Spleen (tissue), 11 donors: ENCODE measurements around the gene SLC7A11. TPM values are rescaled to one million over a fixed set of nuclear protein-coding genes. Genes with fewer than 3 reads are reported as not detected.

ENCODE experiments used
- DNase-seq: peaks from one replicate; pipeline ENCODE4 v3.0.0-alpha.2; 2020
- H3K27ac ChIP-seq, 8 donors: fragments of 200-600 bp; sonication (generic) in 7 of 8; 1 replicate in 4 of 8; 2 replicates in 4 of 8; pipeline versions ENCODE4 v1.5.0 to v1.8.0; 2016 to 2021; ENCODE audit warnings: inconsistent platforms in 4 of 8, mild to moderate bottlenecking in 4 of 8, moderate library complexity in 1 of 8
- H3K27me3 ChIP-seq, 7 donors: fragments of 200-600 bp; sonication (generic) in 6 of 7; replicated peaks in 1 of 7; 1 replicate in 4 of 7; 2 replicates in 3 of 7; pipeline versions ENCODE4 v1.5.0 to v1.8.0; 2016 to 2021; ENCODE audit warnings: inconsistent platforms in 3 of 7, mild to moderate bottlenecking in 1 of 7
- H3K36me3 ChIP-seq, 6 donors: fragments of 200-600 bp; sonication (generic) in 5 of 6; 1 replicate in 4 of 6; 2 replicates in 2 of 6; pipeline versions ENCODE4 v1.5.0 to v1.8.0; 2016 to 2021; ENCODE audit warnings: inconsistent platforms in 2 of 6
- H3K4me1 ChIP-seq, 6 donors: fragments of 200-600 bp; sonication (generic) in 5 of 6; 1 replicate in 3 of 6; 2 replicates in 3 of 6; pipeline versions ENCODE4 v1.5.0 to v1.8.0; 2016 to 2021; ENCODE audit warnings: inconsistent platforms in 3 of 6
- H3K4me3 ChIP-seq, 8 donors: fragments of 200-600 bp; sonication (generic) in 7 of 8; 1 replicate in 4 of 8; 2 replicates in 4 of 8; pipeline versions ENCODE4 v1.5.0 to v1.8.0; 2016 to 2021; ENCODE audit warnings: inconsistent platforms in 4 of 8, mild to moderate bottlenecking in 4 of 8, moderate library complexity in 2 of 8
- H3K9me3 ChIP-seq, 8 donors: fragments of 200-600 bp; sonication (generic) in 7 of 8; 1 replicate in 4 of 8; 2 replicates in 4 of 8; pipeline versions ENCODE4 v1.5.0 to v1.8.0; 2016 to 2021; ENCODE audit warnings: inconsistent platforms in 4 of 8
- POLR2A ChIP-seq, 3 donors: fragments of 450-650 bp; IDR thresholded peaks; one replicate each; pipeline ENCODE4 v1.5.1; 2017; ENCODE audit warnings: antibody characterized with exemption in 3 of 3, mild to moderate bottlenecking in 1 of 3
- POLR2AphosphoS5 ChIP-seq, 3 donors: sonication (generic); formaldehyde crosslinking; IDR thresholded peaks; one replicate each; pipeline ENCODE4 v1.5.1; 2017; ENCODE audit warnings: antibody characterized with exemption in 3 of 3
- WGBS, 5 donors: extraction: QIAGEN DNeasy Blood & Tissue Kit in 3 of 5; methylation state at CpG; one replicate each; pipeline versions ENCODE4 v1.1.5 to v1.1.7; 2013 to 2018; 5-methylcytosine and 5-hydroxymethylcytosine counted together
- intact Hi-C: fragments of 100-400 bp; cut with DNase I; formaldehyde crosslinking; loops from one replicate; pipeline ENCODE4 v1.15.0; 2023; ENCODE audit warnings: low total_unique reads
- polyA plus RNA-seq, 3 donors: library from polyadenylated mRNA; stranded (reverse); fragments of 200-250 nt; gene quantifications; one replicate each; pipeline ENCODE4 v1.2.1, GENCODE V29; 2013
- total RNA-seq, 7 donors: library from RNA; depleted of rRNA in 3 of 7; stranded (reverse); fragments of >200 nt in 3 of 7; fragmentation: NEBNext Ultra II Directional in 4 of 7; extraction: Animal tissue kit (Norgen Biotek cat#: 25700) in 4 of 7; gene quantifications; one replicate each; pipeline versions ENCODE4 v1.1.0 to v1.2.1, GENCODE V29; 2016 to 2021
- TF ChIP-seq, protein P1 (sequence below), 11 experiments: fragments of 200-600 bp in 7 of 11; fragments of 450-650 bp in 4 of 11; sonication (generic) in 4 of 11; IDR thresholded peaks in 8 of 11; conservative IDR thresholded peaks in 3 of 11; 1 replicate in 7 of 11; 2 replicates in 4 of 11; pipeline versions ENCODE4 v1.4.0 to v1.8.0; 2016 to 2021; ENCODE audit warnings: antibody characterized with exemption in 11 of 11, inconsistent platforms in 4 of 11, mild to moderate bottlenecking in 1 of 11
- donor health status: healthy with polysubstance abuse.
- donor health status: DM: no; HTN: no; CAD: no; lungs with moderate emphysema.
- donor health status: DM: no; HTN: no; CAD: no.
- donor health status: Bipolar disorder and iron deficiency.
- donor health status: healthy.
- donor health status: DM: no; HTN: no; CAD: no.
- donor health status: DM: yes; HTN: yes; CAD: no.

The SLC7A11 gene
- total and polyA plus RNA-seq, 10 donors, result 0.13 to 2.1 (median 0.52) TPM

DNA sequence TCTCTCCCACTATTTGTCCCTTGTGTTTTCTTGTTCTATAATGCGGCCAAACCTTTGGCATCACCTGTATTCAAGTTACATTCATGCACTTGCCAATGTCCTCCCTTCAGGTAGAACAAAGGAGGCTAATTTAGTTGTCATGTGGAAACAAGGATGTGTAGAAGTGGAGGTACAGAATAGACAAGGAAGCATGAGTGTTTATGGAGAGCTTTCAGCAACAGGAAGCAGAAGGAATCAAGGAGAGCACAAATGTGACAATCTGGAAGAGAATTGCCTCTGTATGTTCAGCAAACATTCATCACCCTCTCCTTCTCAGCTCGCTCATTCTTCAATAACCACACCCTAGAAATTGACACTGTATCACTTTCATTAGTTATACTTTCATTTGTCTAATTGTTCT is 103.4 kb downstream of the SLC7A11 start:
- Histone ChIP-seq H3K4me3 (no peak overlapping the region), H3K36me3 (no peaks in the 10 kb centered on the region), H3K27me3 (no peaks in the 10 kb centered on the region), H3K4me1 (no peaks in the 10 kb centered on the region), H3K9me3 (peaks cover 0 to 2% (median 0%) of the 10 kb centered on the region in 8 donors), H3K27ac (no peak overlapping the region)
- TF ChIP-seq POLR2A (IDR thresholded peaks at IDR 0.05) (no peak), POLR2AphosphoS5 (IDR thresholded peaks at IDR 0.05) (no peak)
- TF ChIP-seq, protein P1, sequence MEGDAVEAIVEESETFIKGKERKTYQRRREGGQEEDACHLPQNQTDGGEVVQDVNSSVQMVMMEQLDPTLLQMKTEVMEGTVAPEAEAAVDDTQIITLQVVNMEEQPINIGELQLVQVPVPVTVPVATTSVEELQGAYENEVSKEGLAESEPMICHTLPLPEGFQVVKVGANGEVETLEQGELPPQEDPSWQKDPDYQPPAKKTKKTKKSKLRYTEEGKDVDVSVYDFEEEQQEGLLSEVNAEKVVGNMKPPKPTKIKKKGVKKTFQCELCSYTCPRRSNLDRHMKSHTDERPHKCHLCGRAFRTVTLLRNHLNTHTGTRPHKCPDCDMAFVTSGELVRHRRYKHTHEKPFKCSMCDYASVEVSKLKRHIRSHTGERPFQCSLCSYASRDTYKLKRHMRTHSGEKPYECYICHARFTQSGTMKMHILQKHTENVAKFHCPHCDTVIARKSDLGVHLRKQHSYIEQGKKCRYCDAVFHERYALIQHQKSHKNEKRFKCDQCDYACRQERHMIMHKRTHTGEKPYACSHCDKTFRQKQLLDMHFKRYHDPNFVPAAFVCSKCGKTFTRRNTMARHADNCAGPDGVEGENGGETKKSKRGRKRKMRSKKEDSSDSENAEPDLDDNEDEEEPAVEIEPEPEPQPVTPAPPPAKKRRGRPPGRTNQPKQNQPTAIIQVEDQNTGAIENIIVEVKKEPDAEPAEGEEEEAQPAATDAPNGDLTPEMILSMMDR (IDR thresholded peaks at IDR 0.05 in 8 of 11, conservative IDR thresholded peaks at IDR 0.05 in 3 of 11), result no peak
- 80 to 95% (median 86%) methylated on average over 2 of the region's 2 CpGs for WGBS, 5 donors
- DNase-seq, result no peak
- intact Hi-C loops, result no loop called here

DNA sequence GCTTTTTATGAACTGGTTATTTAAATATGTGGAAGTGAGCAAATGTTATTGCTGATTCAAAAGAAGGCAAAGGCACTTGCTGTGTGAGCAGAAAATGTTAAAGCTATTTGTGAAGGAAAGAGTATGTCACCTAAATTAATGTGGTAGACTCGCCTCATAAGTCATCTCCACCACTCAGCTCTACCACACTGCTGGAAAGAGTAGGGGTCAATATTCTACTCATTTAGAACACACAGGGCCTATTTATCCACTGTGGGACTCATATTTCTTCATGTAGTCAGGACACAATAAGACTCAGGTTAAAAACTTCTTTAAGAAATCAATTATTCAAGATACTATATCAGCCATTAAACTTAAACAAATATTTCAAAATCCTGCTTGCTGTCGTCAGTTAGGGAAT is 106.5 kb downstream of the SLC7A11 start:
- intact Hi-C loops, result no loop called here
- 82 to 90% (median 86%) methylated on average over 2 of the region's 2 CpGs for WGBS, 5 donors

DNA sequence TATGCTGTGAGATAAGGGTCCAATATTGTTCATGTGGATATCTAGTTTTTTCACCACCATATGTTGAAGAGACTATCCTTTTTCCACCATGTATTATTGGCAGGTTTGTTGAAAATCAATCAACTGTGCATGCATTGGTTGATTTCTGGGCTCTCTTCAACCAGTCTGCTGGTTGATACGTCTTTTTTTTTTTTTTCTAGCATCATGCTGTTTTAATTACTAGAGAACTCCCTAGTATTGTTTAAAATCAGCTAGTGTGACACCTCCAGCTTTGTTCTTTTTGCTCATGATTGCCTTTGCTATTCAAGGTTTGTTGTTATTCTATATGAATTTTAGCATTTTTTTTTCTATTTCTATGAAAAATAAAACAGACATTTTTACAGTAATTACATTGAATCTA is 123.9 kb downstream of the SLC7A11 start:
- no peak for DNase-seq
- TF ChIP-seq POLR2AphosphoS5 (IDR thresholded peaks at IDR 0.05) (no peak), POLR2A (IDR thresholded peaks at IDR 0.05) (no peak)
- TF ChIP-seq, protein P1 (IDR thresholded peaks at IDR 0.05 in 8 of 11, conservative IDR thresholded peaks at IDR 0.05 in 3 of 11), result no peak
- no peaks in the 10 kb centered on the region for H3K27me3 ChIP-seq
- intact Hi-C loops, result no loop called here
- peaks cover 0 to 28% (median 6%) of the 10 kb centered on the region in 8 donors for H3K9me3 ChIP-seq
- H3K4me3 ChIP-seq, result no peak overlapping the region
- H3K27ac ChIP-seq, result no peak overlapping the region
- peaks cover 0 to 16% (median 3%) of the 10 kb centered on the region in 6 donors for H3K4me1 ChIP-seq
- WGBS, 5 donors, result 59 to 93% (median 82%) methylated on average over 1 of the region's 1 CpG
- H3K36me3 ChIP-seq, result no peaks in the 10 kb centered on the region

More for the DNA sequence above, 106.5 kb downstream of the SLC7A11 start:
- Histone ChIP-seq H3K36me3 (no peaks in the 10 kb centered on the region), H3K4me1 (no peaks in the 10 kb centered on the region), H3K27me3 (no peaks in the 10 kb centered on the region), H3K9me3 (peaks cover 0 to 34% (median 26%) of the 10 kb centered on the region in 8 donors), H3K27ac (no peak overlapping the region), H3K4me3 (no peak overlapping the region)
- TF ChIP-seq POLR2AphosphoS5 (IDR thresholded peaks at IDR 0.05) (no peak), POLR2A (IDR thresholded peaks at IDR 0.05) (no peak)
- TF ChIP-seq, protein P1 (IDR thresholded peaks at IDR 0.05 in 8 of 11, conservative IDR thresholded peaks at IDR 0.05 in 3 of 11), result no peak
- DNase-seq, result no peak

DNA sequence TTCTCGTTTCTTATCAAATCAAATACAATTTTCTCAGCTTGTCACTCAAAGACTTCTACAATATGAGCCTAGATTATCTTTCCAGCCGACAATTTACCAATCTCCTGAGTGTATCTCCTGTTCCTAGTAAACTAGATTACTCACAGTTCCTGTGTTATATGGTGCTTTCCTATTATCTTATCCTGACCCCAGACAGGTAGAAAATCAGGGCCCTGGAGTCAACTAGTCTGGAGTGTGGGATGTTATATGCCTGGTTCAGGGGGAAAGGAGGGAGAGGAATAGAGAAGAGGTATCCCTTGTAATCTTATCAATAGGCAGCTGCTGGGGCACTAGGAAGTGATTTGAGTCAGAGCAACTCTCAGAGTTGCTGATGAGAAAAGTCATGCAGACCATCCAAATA is 127.1 kb downstream of the SLC7A11 start:
- 69 to 85% (median 79%) methylated on average over 2 of the region's 2 CpGs for WGBS, 5 donors
- Histone ChIP-seq H3K9me3 (peaks cover 0 to under 1% (median 0%) of the 10 kb centered on the region in 8 donors), H3K4me3 (no peak overlapping the region), H3K27ac (no peak overlapping the region), H3K36me3 (no peaks in the 10 kb centered on the region), H3K27me3 (no peaks in the 10 kb centered on the region), H3K4me1 (peaks cover 0 to 16% (median 3%) of the 10 kb centered on the region in 6 donors)
- intact Hi-C loops, result no loop called here
- DNase-seq, result no peak
- TF ChIP-seq POLR2AphosphoS5 (IDR thresholded peaks at IDR 0.05) (no peak), POLR2A (IDR thresholded peaks at IDR 0.05) (no peak)
- TF ChIP-seq, protein P1 (IDR thresholded peaks at IDR 0.05 in 8 of 11, conservative IDR thresholded peaks at IDR 0.05 in 3 of 11), result no peak
